Activated T-cell treated with anti-CD3 and anti-CD28 coated beads for 1 hour (primary cell): Measurements from ENCODE around the gene CASZ1.

Source experiments
- DNase-seq: peaks from one replicate; pipeline ENCODE4 v3.0.0-alpha.2; 2020; ENCODE audit warnings: low read depth

Gene CASZ1

DNA sequence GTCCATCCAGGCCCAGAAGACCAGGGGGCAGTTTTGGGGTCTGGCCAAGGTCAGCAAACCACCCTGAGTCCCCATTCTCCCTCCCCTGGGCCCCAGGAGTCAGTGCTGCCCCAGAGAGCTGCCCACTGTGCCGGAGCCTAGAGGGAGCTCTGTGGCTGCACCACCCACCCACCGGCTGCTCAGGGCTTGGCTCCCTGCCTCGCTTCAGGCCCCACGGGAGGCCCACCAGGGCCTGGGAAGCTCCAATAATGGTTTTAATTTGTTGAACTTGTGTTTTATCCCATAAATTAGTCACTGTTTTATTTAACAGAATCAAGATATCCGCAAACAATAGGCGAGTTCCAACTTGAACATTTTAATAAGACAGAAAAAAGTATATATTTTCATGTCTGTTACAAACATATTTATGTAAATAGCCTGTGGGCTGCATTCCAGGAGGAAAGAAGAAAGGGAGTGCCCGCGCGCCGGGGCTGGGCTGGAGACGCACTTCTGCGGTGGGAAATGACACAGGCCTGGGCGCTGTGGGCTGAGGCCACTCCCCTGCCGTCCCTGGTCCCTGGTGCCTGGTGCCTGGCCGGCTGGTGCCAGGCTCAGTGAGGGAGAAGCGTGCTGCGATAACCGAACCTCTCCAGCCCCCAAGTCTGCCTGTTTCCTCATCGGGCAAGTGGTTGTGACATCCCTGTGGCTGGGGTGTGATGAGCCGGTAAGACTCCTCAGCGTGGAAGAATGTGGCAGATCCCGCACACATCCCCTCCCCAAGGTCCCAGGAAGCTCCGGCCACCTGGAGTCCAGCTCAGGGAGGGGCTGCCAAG, 161.2 kb downstream of the CASZ1 start:
- DNase-seq: no peak

DNA sequence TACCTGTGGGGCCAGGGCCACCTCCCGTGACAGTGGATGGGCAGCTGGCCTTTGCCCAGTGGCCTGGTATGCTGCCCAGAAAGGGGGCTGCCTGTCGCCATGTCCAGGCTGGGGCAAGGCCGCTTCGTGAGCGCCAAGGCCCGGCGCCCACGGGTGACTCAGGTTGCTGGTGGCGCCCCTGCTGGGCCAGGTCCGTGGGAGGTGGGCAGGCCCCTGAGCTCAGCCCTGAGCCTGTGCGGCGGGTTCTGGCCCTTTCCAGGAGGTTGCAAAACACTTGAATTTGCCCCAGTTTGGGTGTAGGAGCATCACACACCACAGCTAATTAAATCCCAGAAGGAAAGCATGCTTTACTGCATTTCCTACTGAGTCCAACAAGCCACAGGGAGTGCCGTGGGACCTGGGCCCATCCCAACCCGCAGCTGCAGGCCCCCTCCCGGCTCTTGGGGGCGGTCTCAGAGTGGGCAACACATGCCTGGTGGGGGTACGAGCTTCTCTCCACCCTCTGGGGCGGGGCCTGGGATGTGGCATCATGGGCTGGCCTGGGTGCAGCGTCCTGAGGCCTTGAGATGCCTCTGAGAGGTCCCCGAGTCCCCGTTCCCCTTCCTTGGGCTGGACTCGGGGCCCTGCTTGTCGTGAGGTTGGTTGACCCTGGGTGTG, 161.9 kb downstream of the CASZ1 start:
- no peak for DNase-seq

- DNase-seq: no peak
Measured at GRCh38 chr1:10634075-10634427, 162.4 kb downstream of the CASZ1 start.

GRCh38 chr1:10633416-10633815, 163.0 kb downstream of the CASZ1 start:
- no peak for DNase-seq

- no peak for DNase-seq
Measured at GRCh38 chr1:10632691-10633090, 163.8 kb downstream of the CASZ1 start.

- no peak for DNase-seq
Measured at GRCh38 chr1:10631811-10632593, 164.4 kb downstream of the CASZ1 start.

DNA sequence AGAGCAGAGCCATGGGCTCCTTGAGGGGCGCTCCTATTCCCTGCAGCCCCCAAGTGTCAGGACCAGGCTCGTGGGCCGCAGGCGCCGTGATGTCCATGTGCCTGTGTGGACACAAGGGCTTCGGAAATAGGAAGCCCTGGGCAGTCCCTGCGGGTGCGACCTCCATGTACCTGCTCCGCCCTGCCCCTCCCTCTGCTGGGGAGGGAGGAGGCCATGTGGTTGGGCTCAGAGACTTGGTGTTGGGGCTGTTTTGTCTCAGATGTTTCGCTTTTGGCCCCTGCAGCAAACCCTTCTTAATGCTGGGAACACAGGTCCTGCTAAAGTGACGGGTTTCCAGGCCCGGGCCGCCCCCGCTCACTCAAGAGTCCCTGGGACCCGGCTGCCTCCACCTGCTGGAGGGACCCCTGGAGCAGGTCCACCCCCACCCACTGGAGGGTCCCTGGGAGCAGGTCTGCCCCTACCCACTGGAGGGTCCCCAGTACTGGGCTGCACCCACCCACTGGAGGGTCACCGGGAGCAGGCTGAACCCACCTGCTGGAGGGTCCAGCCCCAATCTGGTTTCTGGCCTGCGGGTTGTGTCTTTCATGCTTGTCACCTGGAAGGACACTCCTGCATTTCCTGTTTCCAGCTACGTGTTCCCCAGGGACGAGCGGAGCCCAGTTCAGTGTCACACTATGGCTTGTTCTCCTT, 165.2 kb downstream of the CASZ1 start:
- no peak for DNase-seq

- no peak for DNase-seq
Measured at GRCh38 chr1:10630661-10631120, 165.8 kb downstream of the CASZ1 start.

DNA sequence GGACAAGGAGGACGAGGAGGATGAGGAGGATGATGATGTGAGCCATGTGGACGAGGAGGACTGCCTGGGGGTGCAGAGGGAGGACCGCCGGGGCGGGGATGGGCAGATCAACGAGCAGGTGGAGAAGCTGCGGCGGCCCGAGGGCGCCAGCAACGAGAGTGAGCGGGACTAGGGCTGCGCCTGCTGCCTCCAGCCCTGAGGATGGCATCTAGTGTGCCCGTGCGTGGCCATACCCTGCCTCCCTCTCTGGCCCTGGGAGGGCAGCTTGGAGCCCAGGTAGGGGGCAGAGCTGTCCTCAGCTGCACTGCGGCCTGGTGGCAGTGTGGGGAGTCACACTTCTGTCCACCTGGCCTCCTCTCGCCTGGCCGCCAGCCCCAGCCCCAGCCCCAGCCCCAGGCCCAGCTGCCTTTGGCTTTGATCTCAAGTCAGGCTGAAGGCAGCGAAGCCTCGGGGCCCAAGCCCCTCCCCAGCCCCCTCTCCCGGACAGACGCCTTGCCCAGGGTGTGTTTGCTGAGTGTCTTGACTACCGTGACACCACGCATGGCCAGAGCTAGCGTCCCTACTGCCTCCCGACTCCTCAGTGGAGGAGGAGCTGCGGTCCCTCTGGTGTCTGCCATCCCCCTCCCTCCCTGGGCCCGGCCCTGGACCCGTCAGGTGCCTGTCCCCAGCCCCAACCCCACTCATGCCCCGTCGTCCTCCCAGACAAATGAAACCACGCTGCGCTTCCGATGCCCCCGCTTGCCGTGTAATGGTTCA, 166.5 kb downstream of the CASZ1 start:
- no peak for DNase-seq

DNA sequence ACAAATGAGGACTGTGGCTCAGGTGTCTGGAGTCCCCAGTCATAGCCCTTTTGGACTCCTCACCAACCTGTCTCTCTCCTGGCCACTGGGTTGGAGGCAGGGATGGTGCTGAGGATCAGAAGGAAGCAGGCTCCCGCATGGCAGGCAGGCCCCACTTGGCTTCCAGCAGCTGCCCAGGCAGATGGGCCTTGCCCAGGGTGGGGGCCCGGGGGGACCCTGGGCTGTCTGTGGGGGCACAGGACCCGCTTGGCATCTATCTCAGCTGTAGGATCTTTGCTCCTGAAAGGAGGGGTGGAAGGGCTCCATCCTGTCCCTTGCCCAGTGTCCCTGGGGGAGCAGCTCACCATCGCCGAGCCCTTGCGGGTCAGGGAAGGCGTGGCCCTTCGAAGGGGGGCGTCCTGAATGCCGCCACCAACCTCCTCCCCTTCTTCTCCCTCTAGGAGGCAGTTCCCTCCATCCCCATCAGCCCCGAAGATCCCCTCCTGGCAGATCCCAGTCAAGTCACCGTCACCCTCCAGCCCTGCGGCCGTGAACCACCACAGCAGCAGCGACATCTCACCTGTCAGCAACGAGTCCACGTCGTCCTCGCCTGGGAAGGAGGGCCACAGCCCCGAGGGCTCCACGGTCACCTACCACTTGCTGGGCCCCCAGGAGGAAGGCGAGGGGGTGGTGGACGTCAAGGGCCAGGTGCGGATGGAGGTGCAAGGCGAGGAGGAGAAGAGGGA, 167.2 kb downstream of the CASZ1 start:
- no peak for DNase-seq

DNA sequence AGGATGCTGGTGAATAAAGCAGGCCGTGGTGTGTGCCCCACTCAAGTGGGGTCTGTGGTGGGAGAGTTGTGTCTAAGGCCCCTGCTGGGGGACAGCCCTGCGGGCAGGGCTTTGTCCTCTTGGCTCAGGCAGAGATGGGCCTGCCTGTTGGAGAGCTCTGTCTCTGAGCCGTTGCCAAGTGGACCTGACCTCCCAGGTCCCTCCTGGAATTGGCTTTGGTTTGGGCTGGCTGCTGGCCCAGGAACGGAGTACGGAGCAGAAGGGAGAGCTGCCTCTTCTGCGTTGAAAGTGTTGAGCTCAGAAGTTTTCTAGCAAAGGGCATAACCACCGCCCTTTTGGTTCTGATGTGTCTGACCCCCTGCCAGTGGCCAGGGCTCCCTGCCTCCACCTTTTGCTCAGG, 167.8 kb downstream of the CASZ1 start:
- no peak for DNase-seq

DNA sequence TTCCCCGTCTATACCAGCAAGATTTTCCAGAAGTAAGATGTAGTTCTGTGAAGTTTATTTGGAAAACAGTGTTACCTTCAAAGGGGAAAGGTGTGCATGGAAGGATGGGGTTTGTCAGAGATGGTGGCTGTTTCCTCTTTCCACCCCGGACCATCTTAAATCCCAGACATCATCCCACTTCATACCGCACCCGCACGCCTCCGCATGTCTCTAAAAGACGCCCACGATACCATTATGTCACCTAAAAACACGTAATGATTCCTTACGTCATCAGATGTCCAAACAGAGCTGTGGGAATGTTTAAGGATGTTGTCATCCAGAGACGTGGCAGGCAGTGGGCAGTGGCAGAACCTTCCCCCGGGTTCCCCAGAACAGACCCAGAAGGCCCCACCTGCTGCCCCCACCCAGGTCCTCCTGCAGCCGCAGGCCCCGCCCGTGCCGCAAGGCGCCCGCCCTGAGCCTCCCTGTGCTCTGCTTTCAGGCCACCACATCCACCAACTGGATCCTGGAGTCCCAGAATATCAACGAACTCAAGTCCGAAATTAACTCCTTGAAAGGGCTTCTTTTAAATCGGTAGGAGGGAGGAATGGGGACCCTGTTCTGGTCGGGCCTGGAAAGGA, 169.5 kb downstream of the CASZ1 start:
- no peak for DNase-seq

- DNase-seq: no peak
Measured at GRCh38 chr1:10626131-10626731, 170.2 kb downstream of the CASZ1 start.

DNA sequence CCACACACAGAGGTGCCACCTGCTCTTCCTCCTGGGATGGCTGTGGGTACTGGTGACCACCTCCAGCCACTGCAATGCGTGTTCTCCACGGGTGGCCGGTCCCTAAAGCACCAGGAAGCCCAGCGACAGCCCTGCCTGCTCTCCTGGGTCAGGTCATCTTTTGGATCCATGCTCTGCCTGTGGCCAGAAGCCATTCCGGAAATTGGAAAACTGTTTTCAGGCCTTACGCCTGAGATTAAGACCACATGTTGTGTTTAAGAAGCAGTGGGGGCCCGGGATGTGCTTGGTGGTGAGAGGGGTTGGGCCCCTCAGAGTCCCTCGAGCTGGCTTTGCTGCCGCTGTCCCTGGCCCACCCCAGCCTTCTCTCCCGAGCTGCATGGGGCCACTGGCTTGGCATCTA, 170.9 kb downstream of the CASZ1 start:
- DNase-seq: no peak

DNA sequence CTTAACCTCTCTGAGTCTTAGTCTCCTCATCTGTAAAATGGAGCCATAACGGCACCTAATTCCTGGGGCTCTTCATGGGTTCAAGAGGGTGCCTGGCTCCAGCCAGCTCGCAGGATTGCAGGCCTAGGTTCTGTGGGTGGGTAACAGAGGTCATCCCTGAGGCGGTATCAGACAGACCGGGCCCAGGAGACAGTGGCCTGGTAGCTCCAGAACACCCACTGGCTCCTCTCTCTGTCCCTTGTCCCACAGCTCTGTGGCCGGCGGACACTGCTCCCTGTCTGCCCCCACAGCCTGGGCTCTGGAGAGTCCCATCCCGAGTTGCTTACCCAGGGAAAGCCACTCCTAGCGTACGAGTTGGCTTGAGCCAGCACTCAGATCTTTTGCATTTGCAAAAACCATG, 171.4 kb downstream of the CASZ1 start:
- no peak for DNase-seq

- DNase-seq: no peak
Measured at GRCh38 chr1:10624256-10625050, 172.0 kb downstream of the CASZ1 start.

- no peak for DNase-seq
Measured at GRCh38 chr1:10623686-10624145, 172.7 kb downstream of the CASZ1 start.

DNA sequence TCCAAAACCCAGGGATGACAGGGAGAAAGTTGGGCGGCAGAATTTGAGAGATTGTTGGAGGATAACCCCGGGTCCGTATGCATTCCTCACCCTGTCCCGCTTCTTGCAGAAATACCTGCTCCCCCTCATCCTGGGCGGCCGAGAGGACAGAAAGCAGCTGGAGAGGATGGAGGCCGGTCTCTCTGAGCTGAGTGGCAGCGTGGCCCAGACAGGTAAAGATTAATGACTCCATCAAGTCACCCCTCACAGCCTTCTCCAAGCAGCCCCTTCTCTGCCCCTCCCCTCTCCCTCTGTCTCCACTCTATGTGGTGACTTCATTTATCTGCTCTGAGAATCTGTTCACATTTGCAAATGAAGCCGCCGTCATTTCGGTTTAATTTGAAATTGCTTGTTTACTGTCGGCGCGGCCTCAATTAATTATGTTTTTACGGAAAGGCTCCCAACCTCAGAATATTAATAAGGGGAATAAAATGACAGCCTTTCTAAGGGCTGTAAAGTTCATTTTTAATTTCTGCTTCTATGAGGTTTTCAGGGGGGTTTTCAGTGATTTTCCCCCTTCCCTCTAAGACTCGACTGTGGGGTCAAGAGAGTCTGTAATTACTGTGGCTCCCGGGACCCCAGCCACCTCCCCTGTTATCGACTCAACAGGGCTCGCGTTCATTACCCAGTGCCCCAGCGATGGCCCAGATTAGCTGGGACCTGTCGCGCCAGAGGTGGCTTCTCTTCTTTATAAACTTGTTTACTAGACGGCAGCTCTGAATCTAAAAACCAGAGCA, 173.3 kb downstream of the CASZ1 start:
- no peak for DNase-seq
